H9 (cell line): ENCODE measurements around the gene STC2. TPM values are rescaled to one million over a fixed set of nuclear protein-coding genes. Genes with fewer than 3 reads are reported as not detected.

Experiments
- DNase-seq: peaks from one replicate; pipeline ENCODE4 v3.0.0-alpha.2; 2017
- H2AFZ ChIP-seq: one replicate; pipeline ENCODE4 v1.6.1; 2013; ENCODE audit warnings: mild to moderate bottlenecking, low read length, control low read depth, moderate library complexity
- H2AK5ac ChIP-seq: 2 replicates; pipeline ENCODE4 v1.6.1; 2013; ENCODE audit warnings: low read length, control low read depth, mixed read lengths; ENCODE audit not compliant: insufficient read length
- H2BK120ac ChIP-seq: one replicate; pipeline ENCODE4 v1.6.1; 2013; ENCODE audit warnings: low read depth, mild to moderate bottlenecking, low read length, control low read depth, inconsistent platforms; ENCODE audit not compliant: poor library complexity, severe bottlenecking
- H2BK12ac ChIP-seq: 2 replicates; pipeline ENCODE4 v1.6.1; 2013; ENCODE audit warnings: low read length, control low read depth, mixed read lengths, low read depth; ENCODE audit not compliant: insufficient read length
- H2BK15ac ChIP-seq: 2 replicates; pipeline ENCODE4 v1.6.1; 2013; ENCODE audit warnings: low read depth, low read length, control low read depth
- H2BK20ac ChIP-seq: one replicate; pipeline ENCODE4 v1.6.1; 2013; ENCODE audit warnings: low read depth, mild to moderate bottlenecking, low read length, control low read depth, inconsistent platforms; ENCODE audit not compliant: poor library complexity, severe bottlenecking
- H2BK5ac ChIP-seq: 2 replicates; pipeline ENCODE4 v1.6.1; 2013; ENCODE audit warnings: low read length, control low read depth, mixed read lengths; ENCODE audit not compliant: insufficient read length
- H3K14ac ChIP-seq: 2 replicates; pipeline ENCODE4 v1.6.1; 2013; ENCODE audit warnings: low read length, control low read depth; ENCODE audit not compliant: insufficient read depth
- H3K18ac ChIP-seq: 2 replicates; pipeline ENCODE4 v1.6.1; 2013; ENCODE audit warnings: low read depth, mild to moderate bottlenecking, mixed read lengths, low read length, control low read depth; ENCODE audit not compliant: insufficient read length
- H3K23ac ChIP-seq: 2 replicates; pipeline ENCODE4 v1.6.1; 2013; ENCODE audit warnings: low read length, control low read depth, mixed read lengths, low read depth; ENCODE audit not compliant: insufficient read length
- H3K23me2 ChIP-seq: 2 replicates; pipeline ENCODE4 v1.6.1; 2013; ENCODE audit warnings: low read depth, mild to moderate bottlenecking, mixed read lengths, low read length, control low read depth; ENCODE audit not compliant: insufficient read length, poor library complexity, severe bottlenecking
- H3K27ac ChIP-seq: 2 replicates; pipeline ENCODE4 v1.5.1; 2013; ENCODE audit warnings: low read length, control low read depth, mixed read lengths, low read depth; ENCODE audit not compliant: insufficient read length
- H3K27me3 ChIP-seq: 2 replicates; pipeline ENCODE4 v1.6.1; 2013; ENCODE audit warnings: low read length, control low read depth, inconsistent platforms; ENCODE audit not compliant: insufficient read depth
- H3K4ac ChIP-seq: 2 replicates; pipeline ENCODE4 v1.6.1; 2013; ENCODE audit warnings: low read depth, mild to moderate bottlenecking, control low read depth, inconsistent platforms, low read length, moderate library complexity
- H3K4me1 ChIP-seq: 2 replicates; pipeline ENCODE4 v1.6.1; 2013; ENCODE audit warnings: low read length, control low read depth, inconsistent platforms; ENCODE audit not compliant: insufficient read depth
- H3K4me2 ChIP-seq: 2 replicates; pipeline ENCODE4 v1.6.1; 2013; ENCODE audit warnings: low read length, control low read depth, mixed read lengths; ENCODE audit not compliant: insufficient read length, insufficient read depth
- H3K56ac ChIP-seq: 2 replicates; pipeline ENCODE4 v1.6.1; 2013; ENCODE audit warnings: low read depth, mild to moderate bottlenecking, mixed read lengths, low read length, control low read depth; ENCODE audit not compliant: insufficient read length
- H3K79me1 ChIP-seq: 2 replicates; pipeline ENCODE4 v1.6.1; 2013; ENCODE audit warnings: low read depth, mild to moderate bottlenecking, moderate library complexity, low read length, control low read depth, inconsistent platforms; ENCODE audit not compliant: insufficient read depth, poor library complexity, severe bottlenecking
- H3K79me2 ChIP-seq: 2 replicates; pipeline ENCODE4 v1.6.1; 2013; ENCODE audit warnings: low read length, control low read depth, inconsistent platforms; ENCODE audit not compliant: insufficient read depth
- H3K9ac ChIP-seq: 2 replicates; pipeline ENCODE4 v1.6.1; 2013; ENCODE audit warnings: low read length, control low read depth, mixed read lengths; ENCODE audit not compliant: insufficient read length; ENCODE audit errors: extremely low read depth
- H3K9me3 ChIP-seq: one replicate; pipeline ENCODE4 v1.6.1; 2013; ENCODE audit warnings: low read depth, low read length, inconsistent platforms; ENCODE audit not compliant: control insufficient read depth
- H3T11ph ChIP-seq: one replicate; pipeline ENCODE4 v1.6.1; 2013; ENCODE audit warnings: mild to moderate bottlenecking, low read length, control low read depth, inconsistent platforms
- H4K20me1 ChIP-seq: one replicate; pipeline ENCODE4 v1.6.1; 2013; ENCODE audit not compliant: control insufficient read depth, insufficient read length, insufficient read depth
- H4K5ac ChIP-seq: 2 replicates; pipeline ENCODE4 v1.6.1; 2013; ENCODE audit warnings: low read depth, mild to moderate bottlenecking, mixed read lengths, low read length, control low read depth; ENCODE audit not compliant: insufficient read length
- H4K8ac ChIP-seq: replicated peaks from 2 replicates; pipeline ENCODE4 v1.6.1; 2013; ENCODE audit warnings: low read length, control low read depth, mixed read lengths, low read depth; ENCODE audit not compliant: insufficient read length
- H4K91ac ChIP-seq: 2 replicates; pipeline ENCODE4 v1.6.1; 2013; ENCODE audit warnings: low read depth, mild to moderate bottlenecking, moderate library complexity, mixed read lengths, low read length, control low read depth; ENCODE audit not compliant: insufficient read length
- H3K27ac Mint-ChIP-seq, 3 experiments: 2 replicates in 2 of 3; 3 replicates in 1 of 3; pipeline ENCODE4 v1.8.0; 2020 to 2021; ENCODE audit warnings: mixed read lengths in 3 of 3, mild to moderate bottlenecking in 1 of 3, moderate library complexity in 1 of 3
- H3K27me3 Mint-ChIP-seq: 2 replicates; pipeline ENCODE4 v1.8.0; 2021; ENCODE audit warnings: low read depth, mild to moderate bottlenecking, moderate library complexity, mixed read lengths
- H3K36me3 Mint-ChIP-seq, 3 experiments: 2 replicates in 2 of 3; 3 replicates in 1 of 3; pipeline ENCODE4 v1.8.0; 2020 to 2021; ENCODE audit warnings: low read depth in 3 of 3, mixed read lengths in 3 of 3; ENCODE audit not compliant: insufficient read depth in 1 of 3
- H3K4me1 Mint-ChIP-seq, 2 experiments: 2 replicates each; pipeline ENCODE4 v1.8.0; 2020; ENCODE audit warnings: mixed read lengths in 2 of 2
- H3K4me3 Mint-ChIP-seq, 2 experiments: 2 replicates in 1 of 2; 3 replicates in 1 of 2; pipeline ENCODE4 v1.8.0; 2020 to 2021; ENCODE audit warnings: mild to moderate bottlenecking in 2 of 2, mixed read lengths in 2 of 2, moderate library complexity in 1 of 2
- H3K9me3 Mint-ChIP-seq, 2 experiments: 2 replicates in 1 of 2; 3 replicates in 1 of 2; pipeline ENCODE4 v1.8.0; 2020; ENCODE audit warnings: mild to moderate bottlenecking in 2 of 2, mixed read lengths in 2 of 2, moderate library complexity in 1 of 2
- CTCF ChIP-seq: fragments of 200-600 bp; sonication (generic); conservative IDR thresholded peaks from 3 replicates; pipeline ENCODE4 v1.8.0; 2021; ENCODE audit warnings: antibody characterized with exemption, mild to moderate bottlenecking
- WGBS: extraction: QIAGEN DNeasy Blood & Tissue Kit; methylation state at CpG from one replicate; pipeline ENCODE4 v1.1.7; 2013; ENCODE audit warnings: missing lambda C conversion rate, low lambda C conversion rate, mixed read lengths; ENCODE audit not compliant: insufficient read length; ENCODE audit errors: extremely low coverage; 5-methylcytosine and 5-hydroxymethylcytosine counted together
- total RNA-seq: library from RNA; stranded (reverse); gene quantifications from 2 replicates; pipeline ENCODE4 v1.2.1, GENCODE V29; 2021

Gene STC2
- total RNA-seq, 1 experiment from 2014 or later: 77.7 TPM

GRCh38 chr5:173317852-173318251 lies 10.4 kb downstream of the STC2 start:
- no peak overlapping the region for H3K4me2 ChIP-seq
- no peak overlapping the region for H2AK5ac ChIP-seq
- no peak overlapping the region for H2BK5ac ChIP-seq
- Mint-ChIP-seq H3K4me3 (no peak overlapping the region), H3K27ac (no peak overlapping the region), H3K36me3 (peaks cover 47 to 74% (median 65%) of the 10 kb centered on the region in 3 experiments; a peak in 6 of 7 replicates), H3K9me3 (no peaks in the 10 kb centered on the region; a peak in 1 of 5 replicates), H3K4me1 (peaks cover 23 to 38% of the 10 kb centered on the region in 2 experiments), H3K27me3 (no peaks in the 10 kb centered on the region; the same call in none of the 2 replicates)
- H3K23me2 ChIP-seq: no peaks in the 10 kb centered on the region
- no peak overlapping the region for H2BK20ac ChIP-seq
- H2AFZ ChIP-seq: no peak overlapping the region
- no peak for TF ChIP-seq CTCF
- no peak overlapping the region for H2BK15ac ChIP-seq
- no peak overlapping the region for H4K91ac ChIP-seq
- no peak overlapping the region for H4K5ac ChIP-seq
- H3K18ac ChIP-seq: no peak overlapping the region
- H4K20me1 ChIP-seq: no peaks in the 10 kb centered on the region
- no peak overlapping the region for H3T11ph ChIP-seq
- H3K4me1 ChIP-seq: no peaks in the 10 kb centered on the region; the same call in 1 of the 2 replicates
- H3K79me2 ChIP-seq: no peaks in the 10 kb centered on the region
- no peak overlapping the region for H3K56ac ChIP-seq
- H2BK120ac ChIP-seq: no peak overlapping the region
- no peak for DNase-seq
- no peak overlapping the region for H2BK12ac ChIP-seq
- no peak overlapping the region for H3K14ac ChIP-seq
- no peaks in the 10 kb centered on the region for H3K9me3 ChIP-seq
- H3K27ac ChIP-seq: no peak overlapping the region
- no peaks in the 10 kb centered on the region for H3K79me1 ChIP-seq
- WGBS: no CpG with 5 or more reads among the region's 18 CpGs
- H3K23ac ChIP-seq: no peak overlapping the region
- H3K9ac ChIP-seq: no peak overlapping the region
- no peaks in the 10 kb centered on the region for H3K27me3 ChIP-seq
- H4K8ac ChIP-seq: no peak overlapping the region
- H3K4ac ChIP-seq: no peak overlapping the region
